ENCODE measurements around the gene CCL15.

CCL15 gene

GRCh38 chr17:35948092-35948491 is 53.3 kb downstream of the CCL15 start:
- H3K27me3 ChIP-seq (replicated peaks in 2 of 5; ENCODE audit: control insufficient read depth in 4 of 5, insufficient read depth in 5 of 5, low read length in 4 of 5) = peaks cover 0 to 1% (median 0%) of the 10 kb centered on the region in 5 experiments
- CTCF ChIA-PET = interaction anchor here (0.7 to 2.4 kb wide), 5 partner anchors 8 to 200 kb away, joined by 3 to 6 read pairs (median 3); no protein-coding TSS in a partner anchor
- POLR2A ChIA-PET = no interaction called here

More at GRCh38 chr17:35948092-35948491, 53.3 kb downstream of the CCL15 start:
- H3K9me3 ChIP-seq (ENCODE audit: control extremely low read depth in 1 of 5, control insufficient read depth in 4 of 5, insufficient read depth in 2 of 5, low read depth in 1 of 5, low read length in 4 of 5) = no peaks in the 10 kb centered on the region
- no peak overlapping the region for H3K4me3 ChIP-seq (ENCODE audit: control insufficient read depth in 1 of 7, extremely low read depth in 1 of 7, insufficient read depth in 4 of 7, low read depth in 2 of 7, low read length in 6 of 7)
- no peak overlapping the region for H3K27ac ChIP-seq (ENCODE audit: insufficient read depth in 1 of 2, low read depth in 1 of 2, low read length in 2 of 2, poor library complexity in 1 of 2, severe bottlenecking in 2 of 2)
- WGBS (ENCODE audit: insufficient coverage) = 98% methylated on average over 5 of the region's 7 CpGs
- H3K4me1 ChIP-seq (ENCODE audit: control extremely low read depth in 1 of 4, control insufficient read depth in 4 of 4, insufficient read depth in 4 of 4, low read length in 3 of 4) = peaks cover 0 to 6% (median 4%) of the 10 kb centered on the region in 4 experiments
- no peaks in the 10 kb centered on the region for H3K36me3 ChIP-seq (ENCODE audit: control insufficient read depth in 4 of 4, insufficient read depth in 4 of 4, low read length in 3 of 4)
- no peak for DNase-seq
